ENCODE data around the gene CELF4.

CELF4 gene

DNA sequence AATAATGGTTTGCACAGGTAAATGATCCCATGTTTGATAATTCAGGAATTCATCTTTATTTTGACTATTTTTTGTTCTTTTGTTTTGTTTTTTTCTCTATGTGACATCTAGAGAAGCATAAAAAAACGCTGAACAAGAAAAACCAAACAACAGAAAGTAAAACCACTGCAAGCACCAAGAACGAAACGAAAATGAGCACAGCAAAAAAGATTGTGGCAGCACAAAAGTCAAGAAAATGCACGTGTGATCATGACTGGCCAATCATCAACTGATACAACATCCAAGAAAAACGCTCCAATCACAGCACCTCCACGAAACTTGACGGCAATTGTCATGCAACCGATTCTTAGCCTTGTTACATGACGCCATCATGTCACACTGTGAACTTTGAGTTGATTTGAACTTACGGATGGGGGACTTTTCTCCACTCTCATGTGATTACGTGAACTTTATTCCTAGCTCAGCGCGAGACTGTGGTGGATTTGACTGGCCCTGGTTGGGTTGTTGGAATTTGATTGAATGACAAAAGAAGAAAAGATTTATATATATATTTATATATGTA is 318.7 kb downstream of the CELF4 start:
- DNase-seq: no peak

- DNase-seq: no peak
Measured at GRCh38 chr18:37244618-37245017, 321.0 kb downstream of the CELF4 start.

GRCh38 chr18:37243741-37244140 is 321.9 kb downstream of the CELF4 start:
- DNase-seq: no peak

DNA sequence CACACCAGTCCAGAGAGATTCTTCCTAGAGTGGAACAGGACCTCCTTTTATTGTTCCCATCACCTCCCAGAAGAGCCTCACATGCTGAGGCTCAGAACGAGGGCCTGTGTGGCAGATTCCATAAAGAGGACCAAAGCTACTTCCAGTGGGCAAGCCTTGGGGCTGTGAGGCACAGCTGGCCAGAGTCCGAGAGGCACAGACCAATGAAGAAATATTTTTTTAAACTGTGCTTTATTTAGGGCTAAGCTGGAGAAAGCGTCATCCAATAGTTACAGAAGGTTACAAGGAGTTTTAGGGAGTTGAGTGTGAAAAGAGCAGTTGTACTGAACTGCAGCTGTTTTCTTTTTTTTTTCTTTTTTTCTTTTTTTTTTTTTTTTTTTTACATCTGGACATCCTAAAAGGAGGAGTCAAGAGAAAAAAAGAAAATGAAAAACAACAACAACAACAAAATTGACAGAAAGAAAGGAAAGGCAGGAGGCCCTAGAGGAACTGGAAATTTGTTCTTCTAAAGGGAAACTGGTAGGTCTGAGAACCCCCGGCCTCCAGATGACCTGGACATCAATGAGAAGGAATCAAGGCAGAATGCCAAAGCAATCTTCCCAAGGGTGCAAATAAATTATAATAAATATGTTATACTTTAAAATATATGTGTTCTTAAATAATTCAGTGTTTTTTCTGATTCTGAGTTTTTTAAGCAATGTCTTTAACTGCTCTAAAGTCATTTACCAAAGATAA is 322.6 kb downstream of the CELF4 start:
- DNase-seq: no peak

DNA sequence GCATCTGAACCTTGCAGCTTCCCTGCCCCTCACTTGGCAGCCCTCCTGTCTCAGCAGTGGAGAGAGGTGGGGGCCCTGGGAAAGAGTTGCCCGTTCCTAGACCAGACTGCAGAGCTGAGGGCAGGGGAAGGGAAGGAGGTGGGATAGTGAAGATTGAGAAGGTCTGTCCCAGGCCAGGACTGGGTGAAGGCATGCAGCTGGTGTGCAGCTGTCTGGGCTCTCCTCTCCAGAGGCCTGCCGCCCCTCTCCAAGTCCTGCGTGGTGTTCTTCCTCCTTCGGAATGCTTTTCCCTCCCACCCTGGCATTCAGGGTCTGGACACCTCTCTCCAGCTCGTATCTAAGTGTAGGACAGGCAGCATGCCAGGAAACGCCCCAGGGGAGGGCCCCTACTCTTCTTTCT is 323.5 kb downstream of the CELF4 start:
- DNase-seq: no peak

- no peak for DNase-seq
Measured at GRCh38 chr18:37238282-37239108, 327.1 kb downstream of the CELF4 start.

- no peak for DNase-seq
Measured at GRCh38 chr18:37235583-37235982, 330.0 kb downstream of the CELF4 start.

DNA sequence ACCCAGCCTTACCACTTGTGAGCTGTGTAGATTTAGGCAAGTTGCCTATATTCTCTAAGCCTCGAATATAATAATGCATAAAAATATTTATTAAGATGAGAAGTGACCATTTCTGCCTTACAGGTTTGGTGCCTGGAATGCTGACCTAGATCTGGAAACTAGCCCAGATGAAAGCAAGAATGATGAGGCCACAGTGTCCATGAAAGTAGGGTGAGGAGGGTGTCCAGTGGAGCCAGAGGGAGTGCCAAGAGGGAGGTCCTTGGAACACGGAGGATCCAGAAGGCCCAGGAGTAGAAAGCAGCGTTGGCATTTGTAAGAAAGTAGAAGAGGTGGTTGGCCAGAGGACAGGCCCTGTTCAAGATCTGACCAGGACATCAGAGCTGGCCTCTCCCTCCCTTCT is 334.3 kb downstream of the CELF4 start:
- no peak for DNase-seq

GRCh38 chr18:37230768-37231167 is 334.8 kb downstream of the CELF4 start:
- DNase-seq: no peak

DNA sequence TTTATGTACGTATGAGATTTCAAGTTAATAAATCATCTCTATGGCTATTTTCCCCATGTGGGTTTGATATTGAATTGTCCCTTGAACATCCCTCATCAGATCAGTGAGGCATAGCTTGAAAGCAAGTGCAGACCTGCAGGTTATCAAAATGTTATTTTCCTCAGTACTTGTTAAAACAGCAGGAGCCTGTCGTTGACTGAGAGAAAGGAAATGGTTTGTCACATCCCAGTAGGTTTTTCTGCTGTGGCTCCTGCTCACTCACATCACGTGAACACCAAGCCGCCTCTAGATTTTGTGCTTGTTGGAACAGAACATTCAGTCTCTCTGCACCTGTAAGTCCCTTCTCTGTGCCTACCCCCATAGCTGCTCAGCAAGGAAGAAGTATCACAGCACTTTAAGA is 340.3 kb downstream of the CELF4 start:
- no peak for DNase-seq

GRCh38 chr18:37222999-37223378 is 342.6 kb downstream of the CELF4 start:
- peak; percentile 7 for DNase-seq

- peak; percentile 1 for DNase-seq
Measured at GRCh38 chr18:37222354-37222998, 343.1 kb downstream of the CELF4 start.

DNA sequence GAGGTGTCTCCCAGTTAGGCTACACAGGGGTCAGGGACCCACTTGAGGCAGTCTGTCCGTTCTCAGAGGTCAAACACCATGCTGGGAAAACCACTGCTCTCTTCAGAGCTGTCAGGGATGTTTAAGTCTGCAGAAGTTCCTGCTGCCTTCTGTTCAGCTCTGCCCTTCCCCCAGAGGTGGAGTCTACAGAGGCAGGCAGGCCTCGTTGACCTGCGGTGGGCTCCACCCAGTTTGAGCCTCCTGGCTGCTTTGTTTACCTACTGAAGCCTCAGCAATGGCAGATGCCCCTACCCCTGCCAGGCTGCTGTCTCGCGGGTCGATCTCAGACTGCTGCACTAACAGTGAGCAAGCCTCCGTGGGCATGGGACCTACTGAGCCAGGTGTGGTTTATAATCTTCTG is 346.3 kb downstream of the CELF4 start:
- no peak for DNase-seq

DNA sequence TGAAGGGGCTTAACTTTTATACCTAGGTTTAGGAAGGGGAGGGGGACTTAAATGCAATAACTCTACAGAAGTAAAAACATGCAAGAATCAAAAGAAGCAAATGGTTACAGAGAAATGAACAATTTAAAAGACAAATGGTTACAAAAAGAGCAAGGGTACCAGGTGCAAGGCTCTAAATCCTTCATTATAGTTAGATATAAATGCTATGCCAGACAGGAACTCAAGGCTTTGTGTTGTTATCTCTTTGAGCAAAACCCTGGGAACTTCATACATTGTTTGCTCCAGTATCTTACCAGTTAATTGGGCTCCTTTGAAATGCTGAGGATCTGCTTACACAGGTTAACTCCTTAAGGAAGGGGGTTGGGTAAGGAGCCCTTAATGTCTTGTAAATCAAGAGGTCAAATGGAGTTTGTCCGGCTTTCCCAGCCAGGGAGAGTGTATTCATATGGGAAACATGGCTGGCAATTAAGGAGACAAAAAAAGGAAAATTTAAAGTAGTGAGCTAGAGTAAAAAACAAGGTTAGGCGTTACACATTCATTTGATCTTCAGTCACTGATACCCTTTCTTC is 347.5 kb downstream of the CELF4 start:
- DNase-seq: no peak

DNA sequence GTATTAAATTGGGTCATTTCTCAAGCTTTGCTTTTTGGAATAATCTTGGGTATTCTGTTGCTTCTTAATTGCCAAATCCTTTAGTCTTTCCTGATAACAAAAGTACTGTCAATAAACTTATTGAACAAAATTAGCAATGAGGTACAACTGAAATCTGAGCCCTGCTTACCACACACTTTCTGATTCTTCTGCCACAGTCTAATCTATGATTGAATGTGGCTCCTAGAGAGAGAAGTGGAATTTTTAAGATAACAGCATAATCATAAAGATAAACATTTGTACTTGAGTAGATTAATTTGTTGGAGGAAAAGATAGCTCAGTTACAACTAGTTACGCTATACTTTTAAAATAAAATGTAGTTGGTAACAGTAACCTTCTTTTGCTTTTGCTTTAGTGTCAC is 354.8 kb downstream of the CELF4 start:
- DNase-seq: no peak

DNA sequence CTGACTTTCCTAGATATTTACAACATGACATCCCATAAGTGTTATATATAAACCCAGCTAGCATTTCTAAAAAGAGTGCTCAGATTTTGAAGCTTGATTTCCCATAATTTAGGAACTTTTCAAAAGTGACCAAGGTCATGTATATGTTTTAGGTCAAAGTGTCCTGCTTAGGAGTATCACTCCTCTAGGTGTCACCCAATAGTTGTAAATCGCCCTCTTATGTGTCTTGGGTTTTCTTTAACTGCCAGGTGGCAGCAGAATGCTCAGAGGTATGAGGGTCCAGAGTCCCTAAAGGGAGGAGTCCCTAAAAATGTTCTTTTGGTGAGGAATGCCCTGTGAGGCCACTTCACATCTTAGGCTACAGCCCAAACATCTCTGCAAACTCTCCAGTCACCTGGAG is 358.3 kb downstream of the CELF4 start:
- DNase-seq: no peak

- DNase-seq: no peak
Measured at GRCh38 chr18:37199741-37200140, 365.9 kb downstream of the CELF4 start.
